Measurements from ENCODE around the gene PACSIN1.

Gene PACSIN1

GRCh38 chr6:34565722-34566137 lies 99.9 kb downstream of the PACSIN1 start:
- no peak for DNase-seq

- DNase-seq: no peak
Measured at GRCh38 chr6:34566830-34567546, 101.1 kb downstream of the PACSIN1 start.

- DNase-seq: no peak
Measured at GRCh38 chr6:34568341-34569201, 102.7 kb downstream of the PACSIN1 start.

- DNase-seq: no peak
Measured at GRCh38 chr6:34569361-34569973, 103.6 kb downstream of the PACSIN1 start.

GRCh38 chr6:34570066-34570833 lies 104.4 kb downstream of the PACSIN1 start:
- DNase-seq: no peak

GRCh38 chr6:34571388-34571787 lies 105.5 kb downstream of the PACSIN1 start:
- DNase-seq: no peak

- DNase-seq: no peak
Measured at GRCh38 chr6:34572021-34572420, 106.1 kb downstream of the PACSIN1 start.

- DNase-seq: no peak
Measured at GRCh38 chr6:34572585-34572984, 106.7 kb downstream of the PACSIN1 start.

- no peak for DNase-seq
Measured at GRCh38 chr6:34573567-34574183, 107.8 kb downstream of the PACSIN1 start.

GRCh38 chr6:34574647-34575293 lies 108.9 kb downstream of the PACSIN1 start:
- no peak for DNase-seq

- DNase-seq: no peak
Measured at GRCh38 chr6:34575326-34575725, 109.5 kb downstream of the PACSIN1 start.

GRCh38 chr6:34576286-34576955 lies 110.5 kb downstream of the PACSIN1 start:
- DNase-seq: no peak

GRCh38 chr6:34578445-34579262 lies 112.8 kb downstream of the PACSIN1 start:
- DNase-seq: no peak

- DNase-seq: no peak
Measured at GRCh38 chr6:34580707-34581560, 115.1 kb downstream of the PACSIN1 start.

GRCh38 chr6:34581561-34581920 lies 115.7 kb downstream of the PACSIN1 start:
- no peak for DNase-seq

GRCh38 chr6:34583461-34583860 lies 117.6 kb downstream of the PACSIN1 start:
- DNase-seq: no peak

- no peak for DNase-seq
Measured at GRCh38 chr6:34583861-34584604, 118.2 kb downstream of the PACSIN1 start.

GRCh38 chr6:34584694-34585093 lies 118.8 kb downstream of the PACSIN1 start:
- no peak for DNase-seq
